Smooth muscle cell (in vitro differentiated cells): ENCODE data around the gene C4BPB. TPM values are rescaled to one million over a fixed set of nuclear protein-coding genes. Genes with fewer than 3 reads are reported as not detected.

Source experiments
- DNase-seq: peaks from one replicate; lab custom pipeline; 2025; ENCODE audit not compliant: unreplicated experiment; lab: John Stamatoyannopoulos, UW
- H2AFZ ChIP-seq: fragments of 200-600 bp; sonication (generic); 2 replicates; pipeline ENCODE4 v1.6.0; 2016; ENCODE audit warnings: antibody characterized with exemption, low read depth, mild to moderate bottlenecking
- H3F3A ChIP-seq: fragments of 200-600 bp; sonication (generic); 2 replicates; pipeline ENCODE4 v1.6.0; 2017; ENCODE audit warnings: antibody characterized with exemption, low read depth
- H3K27ac ChIP-seq: fragments of 200-600 bp; sonication (generic); 2 replicates; pipeline ENCODE4 v1.5.1; 2016; ENCODE audit warnings: low read depth, mild to moderate bottlenecking
- H3K27me3 ChIP-seq: fragments of 200-600 bp; sonication (generic); 2 replicates; pipeline ENCODE4 v1.6.1; 2016; ENCODE audit warnings: low read depth, mild to moderate bottlenecking
- H3K36me3 ChIP-seq: fragments of 200-600 bp; sonication (generic); 2 replicates; pipeline ENCODE4 v1.5.1; 2016; ENCODE audit warnings: low read depth
- H3K4me1 ChIP-seq: fragments of 200-600 bp; sonication (generic); 2 replicates; pipeline ENCODE4 v1.5.1; 2016; ENCODE audit warnings: low read depth
- H3K4me2 ChIP-seq: fragments of 200-600 bp; sonication (generic); 2 replicates; pipeline ENCODE4 v1.6.0; 2016; ENCODE audit warnings: mild to moderate bottlenecking
- H3K4me3 ChIP-seq: fragments of 200-600 bp; sonication (generic); 2 replicates; pipeline ENCODE4 v1.5.1; 2016; ENCODE audit warnings: mild to moderate bottlenecking
- H3K79me2 ChIP-seq: fragments of 200-600 bp; sonication (generic); 2 replicates; pipeline ENCODE4 v1.6.0; 2016; ENCODE audit warnings: low read depth, mild to moderate bottlenecking
- H3K9ac ChIP-seq: fragments of 200-600 bp; sonication (generic); 2 replicates; pipeline ENCODE4 v1.6.0; 2016; ENCODE audit warnings: low read depth
- H3K9me3 ChIP-seq: fragments of 200-600 bp; sonication (generic); replicated peaks from 2 replicates; pipeline ENCODE4 v1.5.1; 2016; ENCODE audit warnings: low read depth
- H4K20me1 ChIP-seq: fragments of 200-600 bp; sonication (generic); 2 replicates; pipeline ENCODE4 v1.6.0; 2016; ENCODE audit warnings: low read depth
- CTCF ChIP-seq: fragments of 200-600 bp; sonication (generic); IDR thresholded peaks from 2 replicates; pipeline ENCODE4 v1.5.1; 2017; ENCODE audit warnings: borderline replicate concordance, mild to moderate bottlenecking, antibody characterized with exemption; ENCODE audit not compliant: insufficient read depth, poor library complexity, severe bottlenecking
- WGBS: methylation state at CpG from one replicate; pipeline ENCODE4 v1.1.7; 2016; ENCODE audit warnings: low lambda C conversion rate; 5-methylcytosine and 5-hydroxymethylcytosine counted together
- polyA plus RNA-seq: library from polyadenylated mRNA; unstranded; fragments of >200 nt; fragmentation: Nextera tagmentation; extraction: Ambion mirVana; gene quantifications from 2 replicates; pipeline ENCODE4 v1.2.1, GENCODE V29; 2016
- total RNA-seq: library from RNA; depleted of rRNA; stranded (reverse); fragments of >200 nt; gene quantifications from 2 replicates; pipeline ENCODE4 v1.2.3, GENCODE V29; 2014

The C4BPB gene
- total and polyA plus RNA-seq, 2 experiments from 2014 or later = 0.99 to 1.00 TPM

GRCh38 chr1:207067665-207068064 is 21.0 kb upstream of the C4BPB start:
- no peaks in the 10 kb centered on the region for H3K4me1 ChIP-seq
- no peaks in the 10 kb centered on the region for H3F3A ChIP-seq
- no peak overlapping the region for H2AFZ ChIP-seq
- TF ChIP-seq CTCF = no peak
- no peaks in the 10 kb centered on the region for H3K27me3 ChIP-seq
- no peaks in the 10 kb centered on the region for H4K20me1 ChIP-seq
- H3K9ac ChIP-seq = no peak overlapping the region
- H3K4me3 ChIP-seq = no peak overlapping the region
- no peak overlapping the region for H3K27ac ChIP-seq
- WGBS = 95% methylated on average over 5 of the region's 5 CpGs
- no peaks in the 10 kb centered on the region for H3K9me3 ChIP-seq
- DNase-seq = no peak
- no peaks in the 10 kb centered on the region for H3K79me2 ChIP-seq
- peaks cover 6% of the 10 kb centered on the region for H3K36me3 ChIP-seq
- no peak overlapping the region for H3K4me2 ChIP-seq

GRCh38 chr1:207069061-207069460 is 19.6 kb upstream of the C4BPB start:
- Histone ChIP-seq H3K4me2 (no peak overlapping the region), H2AFZ (no peak overlapping the region), H4K20me1 (no peaks in the 10 kb centered on the region), H3K79me2 (no peaks in the 10 kb centered on the region), H3K4me3 (no peak overlapping the region), H3F3A (no peaks in the 10 kb centered on the region), H3K27ac (no peak overlapping the region), H3K27me3 (no peaks in the 10 kb centered on the region), H3K9me3 (no peaks in the 10 kb centered on the region), H3K36me3 (peaks cover 6% of the 10 kb centered on the region), H3K4me1 (no peaks in the 10 kb centered on the region), H3K9ac (no peak overlapping the region)
- no peak for DNase-seq
- no peak for TF ChIP-seq CTCF
- WGBS = 87% methylated on average over 3 of the region's 3 CpGs

GRCh38 chr1:207069858-207070506 is 18.7 kb upstream of the C4BPB start:
- Histone ChIP-seq H3K27ac (no peak overlapping the region), H2AFZ (no peak overlapping the region), H3K27me3 (no peaks in the 10 kb centered on the region), H3K4me1 (no peaks in the 10 kb centered on the region), H3K4me3 (no peak overlapping the region), H3K79me2 (no peaks in the 10 kb centered on the region), H3F3A (no peaks in the 10 kb centered on the region), H3K9me3 (no peaks in the 10 kb centered on the region), H3K4me2 (no peak overlapping the region), H3K36me3 (peaks cover 6% of the 10 kb centered on the region), H4K20me1 (no peaks in the 10 kb centered on the region), H3K9ac (no peak overlapping the region)
- DNase-seq = no peak
- WGBS = 99% methylated on average over 5 of the region's 5 CpGs
- no peak for TF ChIP-seq CTCF

GRCh38 chr1:207070811-207071210 is 17.8 kb upstream of the C4BPB start:
- Histone ChIP-seq H3K36me3 (peaks cover 6% of the 10 kb centered on the region), H3K27ac (no peak overlapping the region), H3K4me1 (no peaks in the 10 kb centered on the region), H3K79me2 (no peaks in the 10 kb centered on the region), H3K4me2 (no peak overlapping the region), H2AFZ (no peak overlapping the region), H4K20me1 (no peaks in the 10 kb centered on the region), H3K9ac (no peak overlapping the region), H3K9me3 (no peaks in the 10 kb centered on the region), H3K27me3 (no peaks in the 10 kb centered on the region), H3F3A (no peaks in the 10 kb centered on the region), H3K4me3 (no peak overlapping the region)
- no peak for DNase-seq
- 94% methylated on average over 4 of the region's 4 CpGs for WGBS
- no peak for TF ChIP-seq CTCF
